DMS53 (cell line): Measurements from ENCODE around the gene ARHGEF10L.

Experiments used
- DNase-seq: peaks from one replicate; lab custom pipeline; 2025; lab: John Stamatoyannopoulos, UW

Gene ARHGEF10L

DNA sequence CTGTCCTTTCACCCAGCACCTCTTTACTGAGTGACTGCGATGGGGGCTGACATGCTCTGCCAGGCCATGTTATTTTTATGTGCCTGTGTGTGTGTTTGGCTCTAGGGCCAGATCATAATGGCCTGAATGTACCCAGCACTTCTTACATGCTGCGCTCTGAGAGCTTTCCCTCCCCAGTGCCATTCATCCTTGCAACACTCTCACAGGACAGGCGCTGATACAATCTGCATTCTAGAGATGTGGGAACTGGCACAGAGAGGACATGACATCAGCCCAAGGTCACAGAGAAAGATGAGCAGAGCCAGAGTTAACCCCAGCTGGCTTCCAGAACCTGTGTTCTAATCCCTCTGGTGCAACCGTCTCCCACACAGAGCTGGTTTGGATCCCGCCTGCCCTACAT lies 54.5 kb downstream of the ARHGEF10L start:
- no peak for DNase-seq

- no peak for DNase-seq
Measured at GRCh38 chr1:17594690-17595601, 55.4 kb downstream of the ARHGEF10L start.

DNA sequence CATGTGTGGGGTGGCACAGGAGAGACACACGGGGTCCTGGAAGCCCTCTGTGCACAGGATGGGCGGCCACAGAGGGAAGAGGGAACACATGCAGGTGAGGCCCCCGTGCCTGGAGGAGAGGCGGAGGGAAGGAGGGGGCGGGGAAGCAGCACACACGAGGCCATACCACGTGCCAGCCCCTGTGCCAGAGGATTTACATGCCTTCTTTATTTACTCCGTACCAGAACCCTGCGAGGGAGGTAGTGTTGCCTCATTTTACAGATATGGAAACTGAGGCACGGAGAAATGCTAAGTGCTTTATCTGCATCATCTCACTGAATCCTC lies 56.1 kb downstream of the ARHGEF10L start:
- DNase-seq: no peak

DNA sequence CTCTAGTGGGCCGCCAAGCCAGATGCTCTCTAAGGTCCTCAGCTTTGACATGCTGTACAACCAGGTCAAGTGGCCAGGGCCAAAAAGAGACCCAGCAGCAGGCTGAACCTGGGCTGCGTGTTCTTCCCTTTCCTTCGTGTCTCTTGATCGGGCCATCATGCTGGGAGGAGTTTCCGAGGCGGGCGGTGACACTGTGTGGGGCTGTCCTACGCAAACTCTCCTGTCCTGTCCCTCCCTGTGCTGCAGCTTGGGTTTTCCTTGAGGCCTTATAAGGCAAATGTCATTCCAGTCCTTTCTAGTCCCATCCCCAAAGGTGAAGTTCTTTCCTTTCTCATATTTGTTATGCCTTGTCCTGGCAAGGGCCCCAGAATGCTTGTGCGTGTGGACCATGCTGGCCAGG lies 56.7 kb downstream of the ARHGEF10L start:
- DNase-seq: peak; percentile 38

GRCh38 chr1:17596651-17597509 lies 57.4 kb downstream of the ARHGEF10L start:
- peak; percentile 80 for DNase-seq

- no peak for DNase-seq
Measured at GRCh38 chr1:17597651-17598050, 58.2 kb downstream of the ARHGEF10L start.

DNA sequence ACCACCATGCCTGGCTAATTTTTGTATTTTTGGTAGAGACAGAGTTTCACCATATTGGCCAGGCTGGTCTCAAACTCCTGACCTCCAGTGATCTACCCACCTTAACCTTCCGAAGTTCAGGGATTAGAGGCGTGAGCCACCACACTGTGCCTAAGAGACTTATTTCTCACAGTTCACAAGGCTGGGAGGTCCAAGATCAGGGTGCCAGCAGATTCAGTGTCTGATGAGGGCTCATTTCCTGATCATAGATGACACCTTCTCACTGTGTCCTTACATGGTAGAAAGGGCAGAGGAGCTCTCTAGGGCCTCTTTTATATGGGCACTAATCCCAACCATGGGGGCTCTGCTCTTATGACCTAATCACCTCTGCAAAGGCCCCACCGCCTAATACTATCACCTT lies 58.8 kb downstream of the ARHGEF10L start:
- DNase-seq: no peak

- no peak for DNase-seq
Measured at GRCh38 chr1:17599291-17599953, 59.9 kb downstream of the ARHGEF10L start.

- DNase-seq: no peak
Measured at GRCh38 chr1:17599954-17600300, 60.4 kb downstream of the ARHGEF10L start.

GRCh38 chr1:17600321-17600720 lies 60.8 kb downstream of the ARHGEF10L start:
- DNase-seq: no peak

GRCh38 chr1:17601643-17602382 lies 62.3 kb downstream of the ARHGEF10L start:
- DNase-seq: no peak

- DNase-seq: no peak
Measured at GRCh38 chr1:17603091-17603841, 63.8 kb downstream of the ARHGEF10L start.

DNA sequence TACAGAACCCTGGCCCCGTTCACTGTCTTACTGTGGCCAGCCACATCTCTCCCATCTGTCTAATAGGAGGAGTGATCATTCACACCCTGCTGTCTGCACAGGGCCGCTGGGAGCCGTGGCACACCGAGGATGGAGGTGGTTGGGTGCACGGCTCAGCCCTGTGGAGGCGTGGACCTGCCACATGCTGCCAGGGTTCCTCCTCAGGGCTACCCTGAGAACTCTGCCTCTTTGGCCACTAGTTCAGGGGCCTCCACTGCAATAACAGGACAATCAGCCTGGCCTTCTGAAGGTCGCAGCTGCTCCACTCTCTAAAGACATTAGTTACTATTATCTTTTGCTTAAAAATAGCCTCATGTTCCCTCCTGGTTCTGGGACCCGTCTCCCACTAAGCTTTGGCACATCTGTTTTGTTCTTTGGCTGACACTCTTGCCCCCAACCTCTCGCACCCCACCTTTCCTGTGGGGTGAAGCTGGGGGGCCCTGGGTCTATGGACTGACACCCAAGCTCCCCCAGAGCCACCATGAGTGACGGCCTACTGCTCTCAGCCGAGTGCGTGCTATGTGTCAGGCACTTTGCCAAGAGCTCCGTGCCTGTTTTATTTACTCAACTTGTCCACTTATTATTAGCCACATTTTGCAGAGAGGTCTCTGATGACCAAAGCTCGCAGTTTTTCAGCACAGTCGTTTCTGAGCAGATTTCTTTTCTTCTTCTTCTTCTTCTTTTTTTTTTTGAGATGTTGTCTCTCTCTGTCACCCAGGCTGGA lies 66.3 kb downstream of the ARHGEF10L start:
- DNase-seq: peak; percentile 79

DNA sequence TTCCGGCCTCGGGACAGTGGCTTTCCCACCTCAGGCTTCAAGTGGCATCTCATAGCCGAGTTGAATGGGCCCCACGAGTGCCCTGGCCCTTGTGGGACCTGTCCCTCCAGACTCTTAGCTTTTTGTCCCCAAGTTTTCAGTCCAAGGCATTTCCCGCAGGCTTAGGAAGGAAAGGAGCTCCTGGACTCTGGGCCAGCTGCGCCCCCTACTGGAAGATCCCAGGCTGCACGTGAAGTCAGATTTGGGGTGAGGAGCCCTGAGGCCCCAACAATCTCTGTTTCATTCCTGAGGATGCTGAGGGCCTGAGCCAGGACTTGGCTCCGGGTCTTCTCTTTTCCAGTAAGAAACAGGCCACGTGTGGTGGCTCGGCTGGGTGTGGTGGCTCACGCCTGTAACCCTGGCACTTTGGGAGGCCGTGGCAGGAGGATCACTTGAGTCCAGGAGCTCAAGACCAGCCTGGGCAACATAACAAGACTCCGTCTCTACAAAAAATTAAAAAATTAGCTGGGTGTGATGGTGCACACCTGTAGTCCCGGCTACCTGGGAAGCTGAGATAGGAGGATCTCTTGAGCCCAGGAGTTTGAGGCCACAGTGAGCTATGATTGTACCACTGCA lies 67.4 kb downstream of the ARHGEF10L start:
- DNase-seq: peak; percentile 83

DNA sequence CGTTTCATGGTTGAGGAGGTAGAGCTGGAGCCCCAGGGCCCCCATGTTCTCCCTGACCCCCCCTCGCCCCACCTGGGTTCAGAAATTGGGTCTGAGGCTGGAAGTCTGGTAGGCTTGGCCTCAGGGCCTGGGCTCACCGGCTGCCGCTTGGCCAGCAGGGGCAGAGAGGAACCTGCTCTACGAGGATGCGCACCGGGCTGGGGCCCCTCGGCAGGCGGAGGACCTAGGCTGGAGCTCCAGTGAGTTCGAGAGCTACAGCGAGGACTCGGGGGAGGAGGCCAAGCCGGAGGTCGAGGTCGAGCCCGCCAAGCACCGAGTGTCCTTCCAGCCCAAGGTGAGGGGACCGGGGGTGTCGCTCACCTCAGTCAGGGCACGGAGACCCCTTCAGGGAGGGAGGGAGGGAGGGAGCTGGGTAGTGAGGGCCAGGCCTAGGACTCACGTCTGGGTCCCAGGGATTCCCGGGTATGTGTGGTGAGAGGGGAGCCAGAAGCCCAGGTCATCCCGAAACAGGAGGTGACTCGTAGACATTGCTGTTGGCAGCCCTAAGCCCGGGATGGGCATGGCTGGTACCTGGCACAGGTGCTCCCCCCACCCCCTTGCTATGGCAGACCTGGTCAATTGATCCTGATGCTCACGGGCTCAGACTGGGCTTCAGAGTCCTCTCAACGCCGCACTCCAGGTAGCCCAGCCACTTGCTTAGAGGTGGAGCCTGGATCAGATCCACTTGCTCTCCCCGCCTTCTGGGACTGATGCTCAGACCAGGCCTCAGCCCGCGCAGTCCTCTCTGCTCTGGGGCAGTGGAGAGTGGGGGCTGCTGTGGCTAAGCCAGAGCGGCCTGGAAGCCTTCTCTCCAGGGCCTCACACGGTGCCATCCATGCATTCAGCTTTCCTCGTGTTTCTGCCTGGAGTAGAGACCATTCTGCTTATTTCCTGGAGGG lies 68.4 kb downstream of the ARHGEF10L start:
- DNase-seq: no peak

DNA sequence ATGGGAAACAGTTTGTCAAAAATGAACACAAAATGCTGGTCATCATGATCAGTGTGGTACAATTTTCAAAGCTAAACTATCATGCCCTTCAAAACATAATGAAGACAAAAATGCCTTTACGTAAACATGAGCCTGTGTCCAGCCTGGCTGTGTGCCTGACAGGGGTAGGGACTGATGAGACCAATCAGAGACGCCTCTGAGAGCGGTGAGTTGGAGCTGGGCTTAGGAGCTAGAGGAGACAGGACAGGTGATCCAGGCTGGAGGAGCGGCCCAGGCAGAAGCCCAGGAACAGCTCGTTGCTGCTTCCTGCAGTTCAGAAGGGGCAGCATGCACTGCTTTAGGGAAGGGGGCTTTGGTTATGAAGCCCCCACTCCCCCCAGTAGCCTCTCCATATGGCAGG lies 70.0 kb downstream of the ARHGEF10L start:
- no peak for DNase-seq

GRCh38 chr1:17610085-17610484 lies 70.6 kb downstream of the ARHGEF10L start:
- DNase-seq: no peak

GRCh38 chr1:17610713-17611112 lies 71.2 kb downstream of the ARHGEF10L start:
- DNase-seq: no peak

DNA sequence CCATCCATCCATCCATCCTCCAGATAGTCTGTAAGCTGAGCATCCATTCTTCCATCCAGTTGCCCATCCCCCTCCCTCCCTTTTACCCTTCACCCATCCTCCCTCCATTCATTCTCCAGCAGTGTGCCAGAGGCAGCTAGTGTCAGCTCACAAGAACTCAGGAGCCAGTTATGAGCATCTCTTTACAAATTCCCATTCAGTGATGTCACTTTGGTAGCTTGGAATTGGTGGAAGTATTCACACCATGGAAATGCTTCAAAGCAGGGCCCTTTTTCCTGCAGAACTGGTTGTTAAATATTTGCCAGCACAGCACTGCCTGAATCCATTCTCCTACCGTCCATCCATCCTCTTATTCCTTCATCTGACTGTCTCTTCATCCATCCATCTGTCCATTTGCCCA lies 72.5 kb downstream of the ARHGEF10L start:
- peak; percentile 28 for DNase-seq
